Fibroblast of the conjunctiva (primary cell): ENCODE results near the gene DNAJB6.

ENCODE experiments used
- DNase-seq: peaks from one replicate; pipeline ENCODE4 v3.0.0-alpha.2; 2010; ENCODE audit warnings: low read depth

The DNAJB6 gene

GRCh38 chr7:157396316-157397035 is 59.7 kb downstream of the DNAJB6 start:
- no peak for DNase-seq

GRCh38 chr7:157397036-157397720 is 60.4 kb downstream of the DNAJB6 start:
- no peak for DNase-seq

- DNase-seq = peak; percentile 30
These were observed 61.2 kb downstream of the DNAJB6 start for GRCh38 chr7:157397731-157398691.

- no peak for DNase-seq
These were observed 62.4 kb downstream of the DNAJB6 start for GRCh38 chr7:157399086-157399687.

GRCh38 chr7:157400171-157400860 is 63.5 kb downstream of the DNAJB6 start:
- no peak for DNase-seq

- DNase-seq = no peak
These were observed 65.0 kb downstream of the DNAJB6 start for GRCh38 chr7:157401567-157402387.

- DNase-seq = no peak
These were observed 65.5 kb downstream of the DNAJB6 start for GRCh38 chr7:157402388-157402703.

GRCh38 chr7:157402911-157403534 is 66.2 kb downstream of the DNAJB6 start:
- DNase-seq = no peak

GRCh38 chr7:157403646-157404401 is 67.0 kb downstream of the DNAJB6 start:
- DNase-seq = no peak

- peak; percentile 70 for DNase-seq
These were observed 68.2 kb downstream of the DNAJB6 start for GRCh38 chr7:157404845-157405481.

GRCh38 chr7:157405501-157405900 is 68.7 kb downstream of the DNAJB6 start:
- no peak for DNase-seq

GRCh38 chr7:157405914-157406810 is 69.4 kb downstream of the DNAJB6 start:
- no peak for DNase-seq

- no peak for DNase-seq
These were observed 70.2 kb downstream of the DNAJB6 start for GRCh38 chr7:157406971-157407370.

GRCh38 chr7:157407512-157408257 is 70.9 kb downstream of the DNAJB6 start:
- DNase-seq = no peak

- DNase-seq = no peak
These were observed 71.7 kb downstream of the DNAJB6 start for GRCh38 chr7:157408258-157409101.

GRCh38 chr7:157409149-157409752 is 72.4 kb downstream of the DNAJB6 start:
- DNase-seq = no peak
